GM10248 (cell line): ENCODE data around the gene PTGS2.
"Not testable (repeated sequence)": the region's sequence is repeated elsewhere in the genome, so short reads cannot be mapped to it uniquely, and the experiment has no call there.

Source experiments
- CTCF ChIA-PET: fragments of 300-600 bp; sonication (Branson Sonifier 250); formaldehyde crosslinking; extraction: SDS; loops from one replicate; lab custom pipeline; 2021; ENCODE audit warnings: antibody characterized with exemption; lab: Yijun Ruan, JAX
- POLR2A ChIA-PET: fragments of 350-650 bp; sonication (Branson Sonifier 250); formaldehyde crosslinking; extraction: SDS; loops from one replicate; lab custom pipeline; 2020; ENCODE audit warnings: antibody characterized with exemption; lab: Yijun Ruan, JAX
- DNase-seq: peaks from one replicate; pipeline ENCODE4 v3.0.0; 2012; ENCODE audit errors: extremely low spot score
- TF ChIP-seq, protein P1 (sequence below): IDR thresholded peaks from 2 replicates; pipeline ENCODE4 v1.5.1; 2012; ENCODE audit warnings: mild to moderate bottlenecking, low read depth; ENCODE audit errors: extremely low read depth, missing control alignments, control extremely low read depth

Gene PTGS2

DNA sequence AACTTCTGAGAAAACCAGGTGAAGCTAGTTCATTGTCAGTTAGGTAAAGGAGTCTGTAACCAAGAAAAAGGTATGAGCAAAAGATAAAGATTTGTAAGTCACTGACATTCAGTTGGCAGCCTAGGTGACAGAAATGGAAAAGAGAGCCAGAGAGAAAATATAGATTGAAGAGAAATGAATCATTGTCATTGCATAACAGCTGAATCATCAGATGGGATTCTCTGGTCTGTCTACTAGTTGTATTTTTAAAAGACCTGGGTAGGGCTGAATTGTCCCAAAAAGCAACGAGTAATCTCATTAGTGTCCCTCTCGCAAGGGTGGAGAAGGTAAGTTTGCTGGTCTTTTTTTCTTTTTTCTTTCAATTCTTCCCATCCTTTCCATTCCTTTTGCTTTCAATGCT, 36.6 kb downstream of the PTGS2 start:
- ChIA-PET CTCF (no interaction called here), POLR2A (no interaction called here)

DNA sequence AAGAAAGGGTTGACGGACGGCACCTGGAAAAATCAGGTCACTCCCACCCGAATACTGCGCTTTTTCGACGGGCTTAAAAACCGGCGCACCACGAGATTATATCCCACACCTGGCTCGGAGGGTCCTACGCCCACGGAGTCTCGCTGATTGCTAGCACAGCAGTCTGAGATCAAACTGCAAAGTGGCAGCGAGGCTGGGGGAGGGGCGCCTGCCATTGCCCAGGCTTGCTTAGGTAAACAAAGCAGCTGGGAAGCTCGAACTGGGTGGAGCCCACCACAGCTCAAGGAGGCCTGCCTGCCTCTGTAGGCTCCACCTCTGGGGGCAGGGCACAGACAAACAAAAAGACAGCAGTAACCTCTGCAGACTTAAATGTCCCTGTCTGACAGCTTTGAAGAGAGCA, 42.7 kb downstream of the PTGS2 start:
- POLR2A ChIA-PET, DNase-seq, CTCF ChIA-PET: not testable (repeated sequence)

More for the DNA sequence above, 36.6 kb downstream of the PTGS2 start:
- no peak for DNase-seq
- TF ChIP-seq, protein P1, sequence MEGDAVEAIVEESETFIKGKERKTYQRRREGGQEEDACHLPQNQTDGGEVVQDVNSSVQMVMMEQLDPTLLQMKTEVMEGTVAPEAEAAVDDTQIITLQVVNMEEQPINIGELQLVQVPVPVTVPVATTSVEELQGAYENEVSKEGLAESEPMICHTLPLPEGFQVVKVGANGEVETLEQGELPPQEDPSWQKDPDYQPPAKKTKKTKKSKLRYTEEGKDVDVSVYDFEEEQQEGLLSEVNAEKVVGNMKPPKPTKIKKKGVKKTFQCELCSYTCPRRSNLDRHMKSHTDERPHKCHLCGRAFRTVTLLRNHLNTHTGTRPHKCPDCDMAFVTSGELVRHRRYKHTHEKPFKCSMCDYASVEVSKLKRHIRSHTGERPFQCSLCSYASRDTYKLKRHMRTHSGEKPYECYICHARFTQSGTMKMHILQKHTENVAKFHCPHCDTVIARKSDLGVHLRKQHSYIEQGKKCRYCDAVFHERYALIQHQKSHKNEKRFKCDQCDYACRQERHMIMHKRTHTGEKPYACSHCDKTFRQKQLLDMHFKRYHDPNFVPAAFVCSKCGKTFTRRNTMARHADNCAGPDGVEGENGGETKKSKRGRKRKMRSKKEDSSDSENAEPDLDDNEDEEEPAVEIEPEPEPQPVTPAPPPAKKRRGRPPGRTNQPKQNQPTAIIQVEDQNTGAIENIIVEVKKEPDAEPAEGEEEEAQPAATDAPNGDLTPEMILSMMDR: no peak

DNA sequence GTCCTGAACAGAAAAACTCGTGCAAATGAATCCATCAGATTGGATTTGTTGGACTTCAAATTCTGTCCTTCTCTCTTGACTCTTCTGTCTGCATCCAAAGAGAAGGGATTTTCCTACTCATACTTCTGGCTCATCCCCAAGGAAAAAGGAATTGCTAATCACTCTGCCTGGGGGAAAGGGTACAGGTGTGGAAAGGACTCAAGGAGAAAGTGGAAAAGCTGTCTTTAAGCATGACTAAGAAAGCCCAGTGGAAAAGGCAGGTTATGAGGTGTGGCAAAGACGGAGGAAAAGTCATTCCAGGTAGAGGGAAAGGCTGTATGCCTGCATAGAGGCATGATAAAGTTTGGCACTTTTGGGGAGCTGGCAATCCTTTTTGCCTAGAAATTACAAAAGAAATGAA, 43.4 kb downstream of the PTGS2 start:
- DNase-seq: no peak
- TF ChIP-seq, protein P1: no peak
- ChIA-PET CTCF (no interaction called here), POLR2A (no interaction called here)

DNA sequence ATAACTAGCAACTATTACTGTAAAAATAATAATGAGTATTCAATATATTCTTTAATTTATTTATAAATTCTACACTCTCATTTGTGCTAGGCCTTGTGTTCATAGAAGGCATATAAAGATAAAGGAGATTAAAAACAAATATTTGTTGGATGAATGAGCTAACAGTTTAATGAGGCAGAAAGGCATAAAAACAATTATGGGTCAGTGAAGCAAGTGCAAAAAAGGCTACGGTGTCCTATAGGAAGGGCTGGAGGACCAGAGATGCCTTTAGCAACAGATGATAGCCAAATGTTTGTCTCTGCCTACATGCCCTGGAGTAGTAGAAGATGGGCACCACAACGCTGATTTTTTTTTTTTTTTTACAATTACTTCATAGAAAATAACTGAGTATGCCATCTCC, 45.7 kb downstream of the PTGS2 start:
- POLR2A ChIA-PET: no interaction called here
- no peak for DNase-seq
- CTCF ChIA-PET: interaction anchor here (1.1 to 1.2 kb wide), 3 partner anchors 14 to 28 kb away, joined by 3 to 5 read pairs (median 3); no protein-coding TSS in a partner anchor
- TF ChIP-seq, protein P1: no peak

DNA sequence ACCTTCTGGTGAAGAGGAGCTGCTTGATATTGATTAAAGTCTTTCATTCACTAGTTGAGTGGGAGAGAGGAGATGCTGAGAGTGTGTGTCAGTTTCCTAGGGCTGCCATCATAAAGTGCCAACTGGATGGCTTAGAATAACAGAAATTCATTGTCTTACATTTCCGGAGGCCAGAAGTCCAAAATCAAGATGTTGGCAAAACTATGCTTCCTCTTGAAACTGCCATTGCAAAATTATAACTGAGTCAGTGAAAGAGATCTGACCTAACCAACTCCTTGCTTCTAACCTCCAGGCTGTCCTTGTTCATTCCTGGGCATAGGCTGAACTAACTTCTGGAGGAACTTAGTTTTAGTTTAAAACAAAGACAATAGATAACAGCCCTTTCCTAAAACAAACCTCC, 47.1 kb downstream of the PTGS2 start:
- no peak for DNase-seq
- TF ChIP-seq, protein P1: no peak
- ChIA-PET CTCF (no interaction called here), POLR2A (no interaction called here)

DNA sequence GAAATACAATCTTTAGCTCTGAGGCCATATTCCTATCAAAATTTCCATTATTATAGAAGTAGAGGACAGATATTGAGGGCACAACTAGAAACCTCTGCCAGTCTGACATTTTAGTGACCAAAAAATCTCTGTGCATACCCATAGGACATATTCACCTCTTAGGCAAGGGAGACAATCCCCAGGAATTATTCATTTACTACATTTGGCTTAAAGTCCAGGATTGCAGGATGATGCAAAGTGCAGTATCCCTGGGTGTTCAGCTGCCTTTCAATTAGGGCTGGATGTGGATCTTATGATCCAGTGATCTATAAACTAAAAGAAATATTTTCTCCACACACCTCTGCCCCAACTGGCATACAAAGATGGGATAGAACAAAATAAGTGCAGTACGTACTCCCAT, 50.9 kb downstream of the PTGS2 start:
- DNase-seq: no peak

DNA sequence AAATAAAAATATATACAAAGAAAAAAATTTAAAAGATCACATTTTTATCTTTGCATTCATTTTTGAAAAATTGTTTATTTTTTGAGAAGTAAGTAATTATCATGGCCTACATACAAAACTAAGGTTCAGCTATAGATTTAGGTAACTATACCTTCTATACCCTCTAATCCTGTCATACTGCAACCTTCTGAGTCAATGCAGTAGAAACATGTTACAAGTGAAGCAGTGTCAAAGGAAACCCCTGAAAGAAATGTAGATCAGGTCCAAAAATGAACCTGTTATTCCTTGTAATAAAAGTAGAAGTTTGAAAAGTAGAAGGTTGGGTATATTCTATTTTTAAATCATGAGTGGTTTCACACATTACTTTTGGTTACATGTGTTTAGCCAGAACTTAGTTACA, 51.3 kb downstream of the PTGS2 start:
- DNase-seq: no peak
- POLR2A ChIA-PET: no interaction called here
- TF ChIP-seq, protein P1: no peak
- CTCF ChIA-PET: interaction anchor here (1.0 to 1.8 kb wide), 5 partner anchors 8 to 89 kb away, joined by 3 to 9 read pairs (median 3); no protein-coding TSS in a partner anchor

More for the DNA sequence above, 50.9 kb downstream of the PTGS2 start:
- CTCF ChIA-PET: interaction anchor here (1.1 to 1.7 kb wide), 4 partner anchors 8 to 89 kb away, joined by 3 to 9 read pairs (median 3); partner anchors contain the start of gene PTGS2
- TF ChIP-seq, protein P1: no peak
- POLR2A ChIA-PET: no interaction called here
